Heart right ventricle (tissue), 16 donors: ENCODE data around the gene DLST. TPM values are rescaled to one million over a fixed set of nuclear protein-coding genes. Genes with fewer than 3 reads are reported as not detected.
"Not testable (repeated sequence)": the region's sequence is repeated elsewhere in the genome, so short reads cannot be mapped to it uniquely, and the experiment has no call there.

Experiments used
- ATAC-seq, 8 donors: fragments of 200-7000 bp; cut with Tn5 transposase; one replicate each; pipeline ENCODE4 v1.9.1; 2020; ENCODE audit warnings: mild to moderate bottlenecking in 8 of 8, moderate library complexity in 8 of 8, moderate number of reproducible peaks in 1 of 8
- DNase-seq, 2 donors: peaks; one replicate each; pipeline ENCODE4 v3.0.0-alpha.2; 2020
- H3K27ac ChIP-seq, 10 donors: fragments of 200-600 bp; sonication (generic) in 2 of 10; one replicate each; pipeline versions ENCODE4 v1.5.0 to v1.8.0; 2020 to 2022; ENCODE audit warnings: mild to moderate bottlenecking in 3 of 10
- H3K27me3 ChIP-seq, 7 donors: fragments of 200-600 bp; one replicate each; pipeline ENCODE4 v1.8.0; 2021 to 2022; ENCODE audit warnings: mild to moderate bottlenecking in 2 of 7
- H3K36me3 ChIP-seq, 9 donors: fragments of 200-600 bp; sonication (generic) in 1 of 9; one replicate each; pipeline versions ENCODE4 v1.5.0 to v1.8.0; 2020 to 2022; ENCODE audit warnings: mild to moderate bottlenecking in 2 of 9
- H3K4me1 ChIP-seq, 9 donors: fragments of 200-600 bp; sonication (generic) in 1 of 9; one replicate each; pipeline versions ENCODE4 v1.5.0 to v1.8.0; 2020 to 2022; ENCODE audit warnings: mild to moderate bottlenecking in 4 of 9
- H3K4me3 ChIP-seq, 10 donors: fragments of 200-600 bp; sonication (generic) in 2 of 10; one replicate each; pipeline versions ENCODE4 v1.5.0 to v1.8.0; 2020 to 2022; ENCODE audit warnings: mild to moderate bottlenecking in 7 of 10, moderate library complexity in 2 of 10
- H3K9me3 ChIP-seq, 11 donors: fragments of 200-600 bp in 10 of 11; sonication (generic) in 2 of 11; one replicate each; pipeline versions ENCODE4 v1.5.0 to v1.8.0; 2013 to 2022; ENCODE audit warnings: mild to moderate bottlenecking in 2 of 11, control low read depth in 1 of 11, moderate library complexity in 1 of 11
- CTCF ChIP-seq, 9 donors: fragments of 200-600 bp; sonication (generic) in 2 of 9; IDR thresholded peaks; one replicate each; pipeline versions ENCODE4 v1.5.0 to v1.8.0; 2021 to 2022; ENCODE audit warnings: antibody characterized with exemption in 9 of 9, mild to moderate bottlenecking in 5 of 9, moderate library complexity in 1 of 9
- WGBS, 2 donors: extraction: QIAGEN DNeasy Blood & Tissue Kit; methylation state at CpG; one replicate each; pipeline ENCODE4 v1.1.7; 2013; ENCODE audit warnings: inconsistent platforms in 1 of 2; 5-methylcytosine and 5-hydroxymethylcytosine counted together
- intact Hi-C, 10 donors: fragments of 100-400 bp; cut with DNase I; formaldehyde crosslinking; loops; one replicate each; pipeline versions ENCODE4 v1.11.1 to v1.14.2; 2022
- polyA plus RNA-seq, 2 donors: library from polyadenylated mRNA; stranded (reverse); fragments of 200-250 nt; gene quantifications; one replicate each; pipeline ENCODE4 v1.2.3, GENCODE V29; 2013
- total RNA-seq, 10 donors: library from RNA; stranded (reverse); fragmentation: NEBNext Ultra II Directional in 3 of 10; extraction: Animal tissue kit (Norgen Biotek cat#: 25700) in 3 of 10; gene quantifications; one replicate each; pipeline versions ENCODE4 v1.2.1 to v1.2.4, GENCODE V29; 2021 to 2023
- donor health status: Arrhythmogenic right ventricular cardiomyopathy.
- donor health status: ischemic (EF 13 %, LVEDD 7.1; RV severe dilation, severe dysfunction).
- donor health status: healthy with polysubstance abuse.
- donor health status: DM: no; HTN: yes; CAD: no.
- donor health status: DM: no; HTN: no; CAD: no.
- donor health status: ischemic (EF 25% LVEDD 6.9; RV normal size, moderate dysfunction).
- donor health status: ischemic (EF 25% LVEDD 5.7; RV mildly dilated, moderate dysfunction).
- donor health status: healthy.
- donor health status: DM: yes; HTN: yes; CAD: no.
- donor health status: Ischemic cardiomyopathy.
- donor health status: ischemic (EF 35%, LVEDD 5.7; RV mildly dilated, moderate dysfunction).
- donor health status: nonischemic (EF 11% LVEDD 7.7; RV severe dilation, severe dysfunction).
- donor health status: DM: yes; HTN: yes; CAD: no.
- donor health status: PGD.
- donor health status: ischemic (EF 29% LVEDD 5.4; RV normal size, mild dysfunction).
- donor health status: nonischemic (EF 23%, LVEDD 6.1; RV moderate dilation, normal function).

DLST gene
- total and polyA plus RNA-seq, 12 donors = 52.5 to 273 (median 226) TPM

- WGBS, 2 donors = 1 to 5% methylated on average over 49 to 51 of the region's 51 CpGs
- peaks cover 0 to 14% (median 0%) of the 10 kb centered on the region in 7 donors for H3K27me3 ChIP-seq
- no peaks in the 10 kb centered on the region for H3K9me3 ChIP-seq
- DNase-seq (peak; percentile 83), ATAC-seq (peak; percentile 93 to 97 (median 97))
- TF ChIP-seq CTCF (IDR thresholded peaks at IDR 0.05) = peak in 2 of 9 donors; percentile 18 to 19
- peaks cover 0 to 8% (median 0%) of the 10 kb centered on the region in 9 donors for H3K36me3 ChIP-seq
- peak within 1 kb of the TSS; percentile 66 to 81 (median 74) for H3K4me3 ChIP-seq
- peak within 1 kb of the TSS in 9 of 10 donors; percentile 50 to 80 (median 67) for H3K27ac ChIP-seq
- intact Hi-C loops = no loop called here
- peaks cover 6 to 28% (median 18%) of the 10 kb centered on the region in 9 donors for H3K4me1 ChIP-seq
These were observed 41.2 kb downstream of the DLST start, which contains the start of gene RPS6KL1 for GRCh38 chr14:74922752-74923401. RPS6KL1 (minus strand) TSS chr14:74923260; CDS start chr14:74921541, 1,719 bp downstream.

- Histone ChIP-seq H3K4me1 (peaks cover 0 to 19% (median 9%) of the 10 kb centered on the region in 9 donors), H3K4me3 (no peak overlapping the region), H3K9me3 (no peaks in the 10 kb centered on the region), H3K27me3 (peaks cover 0 to 14% (median 0%) of the 10 kb centered on the region in 7 donors), H3K27ac (no peak overlapping the region), H3K36me3 (peaks cover 0 to 8% (median 0%) of the 10 kb centered on the region in 9 donors)
- TF ChIP-seq CTCF (IDR thresholded peaks at IDR 0.05) = no peak
- no peak for DNase-seq
- no peak for ATAC-seq
- WGBS, 2 donors = 91 to 92% methylated on average over 11 of the region's 11 CpGs
- intact Hi-C loops = no loop called here
These were observed 42.3 kb downstream of the DLST start for GRCh38 chr14:74924061-74924460.

GRCh38 chr14:74927225-74927624, 45.5 kb downstream of the DLST start:
- DNase-seq = no peak

GRCh38 chr14:74929242-74929641, 47.5 kb downstream of the DLST start:
- intact Hi-C loops = no loop called here
- H3K9me3 ChIP-seq = no peaks in the 10 kb centered on the region
- peaks cover 4 to 27% (median 24%) of the 10 kb centered on the region in 9 donors for H3K4me1 ChIP-seq
- DNase-seq (no peak), ATAC-seq (no peak)
- H3K4me3 ChIP-seq = no peak overlapping the region
- no peaks in the 10 kb centered on the region for H3K36me3 ChIP-seq
- no peaks in the 10 kb centered on the region for H3K27me3 ChIP-seq
- no peak overlapping the region for H3K27ac ChIP-seq
- 73 to 81% methylated on average over 6 of the region's 6 CpGs for WGBS, 2 donors
- TF ChIP-seq CTCF (IDR thresholded peaks at IDR 0.05) = no peak

More at GRCh38 chr14:74927225-74927624, 45.5 kb downstream of the DLST start:
- H3K36me3 ChIP-seq = no peaks in the 10 kb centered on the region
- TF ChIP-seq CTCF (IDR thresholded peaks at IDR 0.05) = no peak
- peaks cover 0 to 21% (median 15%) of the 10 kb centered on the region in 9 donors for H3K4me1 ChIP-seq
- ATAC-seq = no peak
- WGBS, 2 donors = 81 to 83% methylated on average over 6 of the region's 6 CpGs
- no peaks in the 10 kb centered on the region for H3K9me3 ChIP-seq
- intact Hi-C loops = no loop called here
- peaks cover 0 to 14% (median 0%) of the 10 kb centered on the region in 7 donors for H3K27me3 ChIP-seq
- no peak overlapping the region for H3K27ac ChIP-seq
- H3K4me3 ChIP-seq = no peak overlapping the region

- H3K9me3 ChIP-seq, ATAC-seq, H3K36me3 ChIP-seq, H3K4me3 ChIP-seq, H3K27me3 ChIP-seq, DNase-seq: not testable (repeated sequence)
- intact Hi-C loops = loop anchor here in 1 of 10 donors (10.0 kb wide), 1 partner anchor 363 kb away; no protein-coding TSS in a partner anchor
- H3K4me1 ChIP-seq = peaks cover 9 to 48% (median 40%) of the 10 kb centered on the region in 9 donors
- peak overlapping the region in 7 of 10 donors; percentile 48 to 80 (median 55) for H3K27ac ChIP-seq
- 83% methylated on average over 9 of the region's 9 CpGs for WGBS, 2 donors
These were observed 50.0 kb downstream of the DLST start for GRCh38 chr14:74931744-74932143.
